Esophagus squamous epithelium (tissue), 5 donors: ENCODE data around the gene TNNI3. TPM values are rescaled to one million over a fixed set of nuclear protein-coding genes. Genes with fewer than 3 reads are reported as not detected.

Experiments
- DNase-seq: peaks from one replicate; lab custom pipeline; 2025; lab: John Stamatoyannopoulos, UW
- H3K27ac ChIP-seq, 4 donors: fragments of 200-600 bp; sonication (generic); one replicate each; pipeline ENCODE4 v1.5.1; 2016 to 2019; ENCODE audit warnings: mild to moderate bottlenecking in 1 of 4
- H3K27me3 ChIP-seq, 4 donors: fragments of 200-600 bp; sonication (generic); 1 replicate in 3 of 4; 2 replicates in 1 of 4; pipeline versions ENCODE4 v1.5.1 to v1.6.0; 2017 to 2021; ENCODE audit warnings: antibody characterized with exemption in 1 of 4
- H3K36me3 ChIP-seq, 3 donors: fragments of 200-600 bp; sonication (generic); one replicate each; pipeline ENCODE4 v1.5.1; 2016 to 2019
- H3K4me1 ChIP-seq, 3 donors: fragments of 200-600 bp; sonication (generic); one replicate each; pipeline ENCODE4 v1.5.1; 2017 to 2019
- H3K4me3 ChIP-seq, 4 donors: fragments of 200-600 bp; sonication (generic); 1 replicate in 3 of 4; 2 replicates in 1 of 4; pipeline ENCODE4 v1.5.1; 2016 to 2019; ENCODE audit warnings: mild to moderate bottlenecking in 2 of 4, moderate library complexity in 1 of 4
- H3K9me3 ChIP-seq, 3 donors: fragments of 200-600 bp; sonication (generic); one replicate each; pipeline ENCODE4 v1.5.1; 2016 to 2019
- CTCF ChIP-seq, 6 experiments: fragments of 450-650 bp in 4 of 6; fragments of 200-600 bp in 2 of 6; sonication (generic) in 2 of 6; IDR thresholded peaks; one replicate each; pipeline ENCODE4 v1.5.1; 2016 to 2019; ENCODE audit warnings: antibody characterized with exemption in 6 of 6, mild to moderate bottlenecking in 4 of 6, moderate library complexity in 4 of 6
- POLR2A ChIP-seq, 4 donors: fragments of 450-650 bp; IDR thresholded peaks; one replicate each; pipeline ENCODE4 v1.6.1; 2017; ENCODE audit warnings: antibody characterized with exemption in 4 of 4, mild to moderate bottlenecking in 4 of 4, moderate library complexity in 3 of 4
- WGBS, 2 donors: methylation state at CpG; one replicate each; pipeline ENCODE4 v1.1.5; 2018; 5-methylcytosine and 5-hydroxymethylcytosine counted together
- intact Hi-C: fragments of 100-400 bp; cut with DNase I; formaldehyde crosslinking; loops from one replicate; pipeline ENCODE4 v1.15.0; 2022
- total RNA-seq, 4 donors: library from RNA; depleted of rRNA; stranded (reverse); fragments of >200 nt; gene quantifications; one replicate each; pipeline ENCODE4 v1.1.0, GENCODE V29; 2016
- donor health status: DM: yes; HTN: yes; CAD: no.

The TNNI3 gene
- total RNA-seq, 4 donors from 2014 or later = not detected

- Histone ChIP-seq H3K27me3 (peaks cover 0 to 70% (median 7%) of the 10 kb centered on the region in 4 donors), H3K9me3 (no peaks in the 10 kb centered on the region), H3K4me1 (peaks cover 0 to 19% (median 0%) of the 10 kb centered on the region in 3 donors), H3K4me3 (no peak overlapping the region), H3K36me3 (no peaks in the 10 kb centered on the region), H3K27ac (no peak overlapping the region)
- WGBS, 2 donors = 86 to 88% methylated on average over 11 of the region's 12 CpGs
- DNase-seq = no peak
- intact Hi-C loops = no loop called here
- no peak for TF ChIP-seq POLR2A (IDR thresholded peaks at IDR 0.05)
- no peak for TF ChIP-seq CTCF (IDR thresholded peaks at IDR 0.05)
These were observed 3.8 kb downstream of the TNNI3 start for GRCh38 chr19:55153652-55154264.

- Histone ChIP-seq H3K4me3 (no peak overlapping the region), H3K9me3 (no peaks in the 10 kb centered on the region), H3K36me3 (no peaks in the 10 kb centered on the region), H3K27me3 (peaks cover 0 to 70% (median 3%) of the 10 kb centered on the region in 4 donors), H3K27ac (no peak overlapping the region), H3K4me1 (peaks cover 0 to 14% (median 0%) of the 10 kb centered on the region in 3 donors)
- DNase-seq = no peak
- intact Hi-C loops = no loop called here
- TF ChIP-seq CTCF (IDR thresholded peaks at IDR 0.05) = no peak
- no peak for TF ChIP-seq POLR2A (IDR thresholded peaks at IDR 0.05)
These were observed 5.5 kb downstream of the TNNI3 start for GRCh38 chr19:55152017-55152416.

GRCh38 chr19:55149078-55150003, 8.2 kb downstream of the TNNI3 start, which contains the start of gene TNNT1:
TSS of gene TNNT1 (minus strand) at chr19:55149206. CDS start at chr19:55147157, 2,049 bp downstream.
- peaks cover 0 to 72% (median 12%) of the 10 kb centered on the region in 4 donors for H3K27me3 ChIP-seq
- DNase-seq = no peak
- intact Hi-C loops = no loop called here

DNA sequence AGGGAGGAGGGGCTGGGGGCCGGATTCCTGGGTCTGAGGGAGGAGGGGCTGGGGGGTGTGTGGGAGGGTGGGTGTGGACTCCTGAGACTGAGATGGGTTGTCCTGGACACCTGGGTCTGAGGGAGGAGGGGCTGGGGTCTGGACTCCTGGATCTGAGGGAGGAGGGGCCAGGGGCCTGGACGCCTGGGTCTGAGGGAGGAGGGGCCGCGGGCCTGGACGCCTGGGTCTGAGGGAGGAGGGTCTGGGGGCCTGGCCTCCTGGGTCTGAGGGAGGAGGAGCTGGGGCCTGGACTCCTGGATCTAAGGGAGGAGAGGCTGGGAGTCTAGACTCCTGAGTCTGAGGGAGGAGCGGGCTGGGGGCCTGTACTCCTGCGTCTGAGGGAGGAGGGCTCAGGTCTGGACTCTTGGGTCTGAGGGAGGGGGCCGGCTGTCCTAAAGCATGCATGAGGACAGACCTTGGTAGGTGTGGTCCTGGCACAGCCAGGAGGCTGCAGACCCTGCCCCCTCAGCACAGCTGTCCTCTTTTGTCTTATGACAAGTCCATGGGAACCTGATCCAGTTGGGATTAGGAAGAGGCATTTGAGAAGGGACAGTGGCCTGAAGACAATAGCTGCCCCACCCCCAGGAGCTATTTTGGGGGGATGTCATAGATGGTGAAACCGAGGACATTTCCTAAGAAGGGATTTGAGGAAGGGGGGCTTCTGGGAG, 9.8 kb downstream of the TNNI3 start:
- no peak overlapping the region for H3K4me3 ChIP-seq
- H3K9me3 ChIP-seq = no peaks in the 10 kb centered on the region
- no peak overlapping the region for H3K27ac ChIP-seq
- H3K4me1 ChIP-seq = peaks cover 7 to 18% (median 12%) of the 10 kb centered on the region in 3 donors
- TF ChIP-seq CTCF (IDR thresholded peaks at IDR 0.05) (no peak), POLR2A (IDR thresholded peaks at IDR 0.05) (no peak)
- DNase-seq = no peak
- 14 to 28% methylated on average over 2 to 4 of the region's 9 CpGs for WGBS, 2 donors
- H3K36me3 ChIP-seq = no peaks in the 10 kb centered on the region
- intact Hi-C loops = no loop called here
- peaks cover 0 to 80% (median 13%) of the 10 kb centered on the region in 4 donors for H3K27me3 ChIP-seq

More at GRCh38 chr19:55149078-55150003, 8.2 kb downstream of the TNNI3 start, which contains the start of gene TNNT1:
- H3K4me1 ChIP-seq = peaks cover 7 to 18% (median 12%) of the 10 kb centered on the region in 3 donors
- H3K36me3 ChIP-seq = no peaks in the 10 kb centered on the region
- H3K27ac ChIP-seq = no peak within 1 kb of the TSS
- TF ChIP-seq CTCF (IDR thresholded peaks at IDR 0.05) (no peak), POLR2A (IDR thresholded peaks at IDR 0.05) (no peak)
- H3K9me3 ChIP-seq = no peaks in the 10 kb centered on the region
- H3K4me3 ChIP-seq = no peak within 1 kb of the TSS
- 26 to 28% methylated on average over 10 to 11 of the region's 18 CpGs for WGBS, 2 donors
